GM23338 (cell line): ENCODE measurements around the gene SIN3B.

Source experiments
- CREB1 ChIP-seq: fragments of 250-450 bp; sonication (Bioruptor Pico); IDR thresholded peaks from 2 replicates; pipeline ENCODE4 v1.5.0; 2020; ENCODE audit warnings: low read depth, mild to moderate bottlenecking, moderate library complexity
- EZH2 ChIP-seq: fragments of 200-600 bp; sonication (generic); IDR thresholded peaks from one replicate; pipeline ENCODE4 v1.8.0; 2017; ENCODE audit warnings: antibody characterized with exemption, mild to moderate bottlenecking, low read depth; ENCODE audit not compliant: unreplicated experiment
- EZH2phosphoT487 ChIP-seq: fragments of 200-600 bp; sonication (generic); IDR thresholded peaks from one replicate; pipeline ENCODE4 v1.8.1; 2018; ENCODE audit warnings: antibody characterized with exemption; ENCODE audit not compliant: unreplicated experiment
- JUNB ChIP-seq: IDR thresholded peaks from one replicate; pipeline ENCODE4 v1.6.1; 2016; ENCODE audit warnings: antibody characterized with exemption; ENCODE audit not compliant: unreplicated experiment
- NANOG ChIP-seq: IDR thresholded peaks from 2 replicates; pipeline ENCODE4 v1.6.1; 2016; ENCODE audit warnings: antibody characterized with exemption, borderline replicate concordance
- ZNF114 ChIP-seq: fragments of 250-450 bp; sonication (Bioruptor Pico); IDR thresholded peaks from 2 replicates; pipeline ENCODE4 v1.5.0; 2020; ENCODE audit warnings: mild to moderate bottlenecking, moderate library complexity
- ZNF331 ChIP-seq: fragments of 250-450 bp; sonication (Bioruptor Pico); IDR thresholded peaks from 2 replicates; pipeline ENCODE4 v1.5.0; 2020; ENCODE audit warnings: low read depth, mild to moderate bottlenecking, moderate library complexity
- TF ChIP-seq, protein P1 (sequence below), 2 experiments: fragments of 200-600 bp in 1 of 2; sonication (generic) in 1 of 2; conservative IDR thresholded peaks; 2 replicates each; pipeline versions ENCODE4 v1.5.1 to v1.6.1; 2016 to 2017; ENCODE audit warnings: antibody characterized with exemption in 2 of 2, low read depth in 2 of 2, mild to moderate bottlenecking in 2 of 2, moderate library complexity in 1 of 2
- TF ChIP-seq, protein P2 (sequence below): IDR thresholded peaks from 2 replicates; pipeline ENCODE4 v1.6.1; 2016; ENCODE audit warnings: antibody characterized with exemption
- TF ChIP-seq, protein P3 (sequence below): IDR thresholded peaks from one replicate; pipeline ENCODE4 v1.6.1; 2018; ENCODE audit warnings: antibody characterized with exemption; ENCODE audit not compliant: unreplicated experiment

DNA sequence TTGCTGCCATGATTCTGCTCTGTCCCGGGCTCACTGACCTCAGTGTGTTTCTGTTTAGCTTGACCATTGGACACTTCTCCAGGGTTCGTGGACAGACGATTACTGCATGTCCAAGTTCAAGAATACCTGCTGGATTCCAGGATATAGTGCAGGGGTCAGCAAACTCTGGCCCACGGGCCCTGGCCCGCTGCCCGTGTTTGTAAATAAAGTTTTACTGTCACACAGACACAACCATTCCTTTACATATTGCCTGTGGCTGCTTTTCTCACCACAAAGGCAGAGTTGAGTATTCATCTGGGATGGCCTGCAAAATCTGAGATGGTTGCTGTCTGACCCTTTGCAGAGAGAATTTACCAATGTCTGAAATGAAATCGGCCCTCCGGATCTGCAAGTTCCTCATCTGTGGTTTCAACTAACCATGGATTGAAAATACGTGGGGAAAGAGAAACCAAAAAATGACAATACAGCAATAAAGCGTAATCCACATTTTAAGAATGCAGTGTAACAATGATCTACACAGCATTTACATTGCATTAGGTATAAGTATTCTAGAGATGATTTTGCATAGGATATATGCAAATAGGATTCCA is 33.7 kb downstream of the SIN3B start:
- TF ChIP-seq, protein P1, sequence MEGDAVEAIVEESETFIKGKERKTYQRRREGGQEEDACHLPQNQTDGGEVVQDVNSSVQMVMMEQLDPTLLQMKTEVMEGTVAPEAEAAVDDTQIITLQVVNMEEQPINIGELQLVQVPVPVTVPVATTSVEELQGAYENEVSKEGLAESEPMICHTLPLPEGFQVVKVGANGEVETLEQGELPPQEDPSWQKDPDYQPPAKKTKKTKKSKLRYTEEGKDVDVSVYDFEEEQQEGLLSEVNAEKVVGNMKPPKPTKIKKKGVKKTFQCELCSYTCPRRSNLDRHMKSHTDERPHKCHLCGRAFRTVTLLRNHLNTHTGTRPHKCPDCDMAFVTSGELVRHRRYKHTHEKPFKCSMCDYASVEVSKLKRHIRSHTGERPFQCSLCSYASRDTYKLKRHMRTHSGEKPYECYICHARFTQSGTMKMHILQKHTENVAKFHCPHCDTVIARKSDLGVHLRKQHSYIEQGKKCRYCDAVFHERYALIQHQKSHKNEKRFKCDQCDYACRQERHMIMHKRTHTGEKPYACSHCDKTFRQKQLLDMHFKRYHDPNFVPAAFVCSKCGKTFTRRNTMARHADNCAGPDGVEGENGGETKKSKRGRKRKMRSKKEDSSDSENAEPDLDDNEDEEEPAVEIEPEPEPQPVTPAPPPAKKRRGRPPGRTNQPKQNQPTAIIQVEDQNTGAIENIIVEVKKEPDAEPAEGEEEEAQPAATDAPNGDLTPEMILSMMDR (conservative IDR thresholded peaks at IDR 0.05; ENCODE audit: low read depth in 2 of 2) = no peak
- TF ChIP-seq EZH2phosphoT487 (no peak), EZH2 (no peak), ZNF331 (no peak), NANOG (no peak), ZNF114 (CRISPR knock-in tag) (no peak), JUNB (no peak), CREB1 (no peak)
- TF ChIP-seq, protein P2, sequence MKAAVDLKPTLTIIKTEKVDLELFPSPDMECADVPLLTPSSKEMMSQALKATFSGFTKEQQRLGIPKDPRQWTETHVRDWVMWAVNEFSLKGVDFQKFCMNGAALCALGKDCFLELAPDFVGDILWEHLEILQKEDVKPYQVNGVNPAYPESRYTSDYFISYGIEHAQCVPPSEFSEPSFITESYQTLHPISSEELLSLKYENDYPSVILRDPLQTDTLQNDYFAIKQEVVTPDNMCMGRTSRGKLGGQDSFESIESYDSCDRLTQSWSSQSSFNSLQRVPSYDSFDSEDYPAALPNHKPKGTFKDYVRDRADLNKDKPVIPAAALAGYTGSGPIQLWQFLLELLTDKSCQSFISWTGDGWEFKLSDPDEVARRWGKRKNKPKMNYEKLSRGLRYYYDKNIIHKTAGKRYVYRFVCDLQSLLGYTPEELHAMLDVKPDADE = no peak
- TF ChIP-seq, protein P3, sequence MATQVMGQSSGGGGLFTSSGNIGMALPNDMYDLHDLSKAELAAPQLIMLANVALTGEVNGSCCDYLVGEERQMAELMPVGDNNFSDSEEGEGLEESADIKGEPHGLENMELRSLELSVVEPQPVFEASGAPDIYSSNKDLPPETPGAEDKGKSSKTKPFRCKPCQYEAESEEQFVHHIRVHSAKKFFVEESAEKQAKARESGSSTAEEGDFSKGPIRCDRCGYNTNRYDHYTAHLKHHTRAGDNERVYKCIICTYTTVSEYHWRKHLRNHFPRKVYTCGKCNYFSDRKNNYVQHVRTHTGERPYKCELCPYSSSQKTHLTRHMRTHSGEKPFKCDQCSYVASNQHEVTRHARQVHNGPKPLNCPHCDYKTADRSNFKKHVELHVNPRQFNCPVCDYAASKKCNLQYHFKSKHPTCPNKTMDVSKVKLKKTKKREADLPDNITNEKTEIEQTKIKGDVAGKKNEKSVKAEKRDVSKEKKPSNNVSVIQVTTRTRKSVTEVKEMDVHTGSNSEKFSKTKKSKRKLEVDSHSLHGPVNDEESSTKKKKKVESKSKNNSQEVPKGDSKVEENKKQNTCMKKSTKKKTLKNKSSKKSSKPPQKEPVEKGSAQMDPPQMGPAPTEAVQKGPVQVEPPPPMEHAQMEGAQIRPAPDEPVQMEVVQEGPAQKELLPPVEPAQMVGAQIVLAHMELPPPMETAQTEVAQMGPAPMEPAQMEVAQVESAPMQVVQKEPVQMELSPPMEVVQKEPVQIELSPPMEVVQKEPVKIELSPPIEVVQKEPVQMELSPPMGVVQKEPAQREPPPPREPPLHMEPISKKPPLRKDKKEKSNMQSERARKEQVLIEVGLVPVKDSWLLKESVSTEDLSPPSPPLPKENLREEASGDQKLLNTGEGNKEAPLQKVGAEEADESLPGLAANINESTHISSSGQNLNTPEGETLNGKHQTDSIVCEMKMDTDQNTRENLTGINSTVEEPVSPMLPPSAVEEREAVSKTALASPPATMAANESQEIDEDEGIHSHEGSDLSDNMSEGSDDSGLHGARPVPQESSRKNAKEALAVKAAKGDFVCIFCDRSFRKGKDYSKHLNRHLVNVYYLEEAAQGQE = no peak
